Testis (tissue), 2 donors: ENCODE measurements around the gene C5AR2.

Experiments
- POLR2A ChIP-seq: fragments of 450-650 bp; IDR thresholded peaks from one replicate; pipeline ENCODE4 v1.6.1; 2017; ENCODE audit warnings: antibody characterized with exemption, mild to moderate bottlenecking, moderate library complexity
- TF ChIP-seq, protein P1 (sequence below), 3 experiments: fragments of 450-650 bp in 2 of 3; fragments of 200-600 bp in 1 of 3; sonication (generic) in 1 of 3; IDR thresholded peaks; one replicate each; pipeline ENCODE4 v1.5.1; 2016 to 2019; ENCODE audit warnings: antibody characterized with exemption in 3 of 3, mild to moderate bottlenecking in 2 of 3, moderate library complexity in 1 of 3

DNA sequence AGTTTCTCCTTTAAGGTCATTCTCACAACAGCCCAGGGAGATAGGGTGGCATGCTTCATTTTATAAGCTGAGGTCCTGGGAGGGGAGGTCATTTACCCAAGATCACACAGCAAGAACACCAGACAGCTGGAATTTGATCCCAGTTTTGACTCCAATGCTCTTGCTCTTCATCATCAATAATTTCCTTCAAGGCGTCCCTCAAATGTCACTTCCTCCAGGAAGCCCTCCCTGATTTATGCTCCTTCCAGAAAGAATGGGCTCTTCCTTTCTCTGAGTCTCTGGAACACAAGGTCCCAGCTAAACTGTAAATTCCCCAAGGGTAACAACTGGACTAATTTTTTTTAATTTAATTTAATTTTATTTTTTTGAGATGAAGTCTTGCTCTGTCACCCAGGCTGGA is 12.4 kb downstream of the C5AR2 start:
- TF ChIP-seq, protein P1, sequence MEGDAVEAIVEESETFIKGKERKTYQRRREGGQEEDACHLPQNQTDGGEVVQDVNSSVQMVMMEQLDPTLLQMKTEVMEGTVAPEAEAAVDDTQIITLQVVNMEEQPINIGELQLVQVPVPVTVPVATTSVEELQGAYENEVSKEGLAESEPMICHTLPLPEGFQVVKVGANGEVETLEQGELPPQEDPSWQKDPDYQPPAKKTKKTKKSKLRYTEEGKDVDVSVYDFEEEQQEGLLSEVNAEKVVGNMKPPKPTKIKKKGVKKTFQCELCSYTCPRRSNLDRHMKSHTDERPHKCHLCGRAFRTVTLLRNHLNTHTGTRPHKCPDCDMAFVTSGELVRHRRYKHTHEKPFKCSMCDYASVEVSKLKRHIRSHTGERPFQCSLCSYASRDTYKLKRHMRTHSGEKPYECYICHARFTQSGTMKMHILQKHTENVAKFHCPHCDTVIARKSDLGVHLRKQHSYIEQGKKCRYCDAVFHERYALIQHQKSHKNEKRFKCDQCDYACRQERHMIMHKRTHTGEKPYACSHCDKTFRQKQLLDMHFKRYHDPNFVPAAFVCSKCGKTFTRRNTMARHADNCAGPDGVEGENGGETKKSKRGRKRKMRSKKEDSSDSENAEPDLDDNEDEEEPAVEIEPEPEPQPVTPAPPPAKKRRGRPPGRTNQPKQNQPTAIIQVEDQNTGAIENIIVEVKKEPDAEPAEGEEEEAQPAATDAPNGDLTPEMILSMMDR (IDR thresholded peaks at IDR 0.05), result no peak
- no peak for TF ChIP-seq POLR2A
